Vagina (tissue), 2 donors: Measurements from ENCODE around the gene EIF3D. TPM values are rescaled to one million over a fixed set of nuclear protein-coding genes. Genes with fewer than 3 reads are reported as not detected.

ENCODE experiments used
- DNase-seq, 2 donors: peaks; one replicate each; pipeline ENCODE4 v3.0.0-alpha.2; 2017; ENCODE audit errors: extremely low spot score in 2 of 2
- H3K27ac ChIP-seq: fragments of 200-600 bp; sonication (generic); one replicate; pipeline ENCODE4 v1.5.1; 2019
- H3K27me3 ChIP-seq: fragments of 200-600 bp; sonication (generic); one replicate; pipeline ENCODE4 v1.5.1; 2019
- H3K36me3 ChIP-seq, 2 donors: fragments of 200-600 bp; sonication (generic); one replicate each; pipeline ENCODE4 v1.5.1; 2017 to 2019
- H3K4me1 ChIP-seq: fragments of 200-600 bp; sonication (generic); one replicate; pipeline ENCODE4 v1.5.1; 2019
- H3K4me3 ChIP-seq, 2 donors: fragments of 200-600 bp; sonication (generic); 1 replicate in 1 of 2; 2 replicates in 1 of 2; pipeline ENCODE4 v1.5.1; 2016 to 2019
- H3K9me3 ChIP-seq: fragments of 200-600 bp; sonication (generic); one replicate; pipeline ENCODE4 v1.5.1; 2019
- CTCF ChIP-seq, 3 experiments: fragments of 450-650 bp in 2 of 3; fragments of 200-600 bp in 1 of 3; sonication (generic) in 1 of 3; IDR thresholded peaks; one replicate each; pipeline ENCODE4 v1.5.1; 2017 to 2019; ENCODE audit warnings: antibody characterized with exemption in 3 of 3, mild to moderate bottlenecking in 2 of 3, moderate library complexity in 2 of 3
- POLR2A ChIP-seq, 2 donors: fragments of 450-650 bp; IDR thresholded peaks; one replicate each; pipeline ENCODE4 v1.6.1; 2017; ENCODE audit warnings: antibody characterized with exemption in 2 of 2, mild to moderate bottlenecking in 2 of 2, moderate library complexity in 2 of 2
- POLR2AphosphoS5 ChIP-seq, 2 donors: sonication (generic); formaldehyde crosslinking; IDR thresholded peaks; one replicate each; pipeline ENCODE4 v1.9.0; 2017; ENCODE audit warnings: antibody characterized with exemption in 2 of 2, mild to moderate bottlenecking in 2 of 2, low read depth in 1 of 2; ENCODE audit not compliant: insufficient read depth in 1 of 2
- intact Hi-C: fragments of 100-400 bp; cut with DNase I; formaldehyde crosslinking; loops from one replicate; pipeline ENCODE4 v1.15.1; 2023
- total RNA-seq: library from RNA; depleted of rRNA; stranded (reverse); fragments of >200 nt; gene quantifications from one replicate; pipeline ENCODE4 v1.2.3, GENCODE V29; 2016

EIF3D gene
- total RNA-seq, 1 donor from 2014 or later: 266 TPM

GRCh38 chr22:36571991-36572390 lies 43.0 kb upstream of the EIF3D start:
- Histone ChIP-seq H3K9me3 (no peaks in the 10 kb centered on the region), H3K4me1 (no peaks in the 10 kb centered on the region), H3K27ac (no peak overlapping the region), H3K4me3 (no peak overlapping the region), H3K27me3 (no peaks in the 10 kb centered on the region), H3K36me3 (no peaks in the 10 kb centered on the region)
- TF ChIP-seq POLR2A (IDR thresholded peaks at IDR 0.05) (no peak), POLR2AphosphoS5 (IDR thresholded peaks at IDR 0.05; ENCODE audit: insufficient read depth in 1 of 2, low read depth in 1 of 2) (no peak), CTCF (IDR thresholded peaks at IDR 0.05) (no peak)
- intact Hi-C loops: no loop called here
- DNase-seq: no peak

- H3K4me3 ChIP-seq: no peak overlapping the region
- no peaks in the 10 kb centered on the region for H3K27me3 ChIP-seq
- no peaks in the 10 kb centered on the region for H3K9me3 ChIP-seq
- TF ChIP-seq POLR2A (IDR thresholded peaks at IDR 0.05) (no peak), POLR2AphosphoS5 (IDR thresholded peaks at IDR 0.05; ENCODE audit: insufficient read depth in 1 of 2, low read depth in 1 of 2) (no peak), CTCF (IDR thresholded peaks at IDR 0.05) (no peak)
- H3K4me1 ChIP-seq: no peaks in the 10 kb centered on the region
- H3K36me3 ChIP-seq: no peaks in the 10 kb centered on the region
- intact Hi-C loops: no loop called here
- H3K27ac ChIP-seq: no peak overlapping the region
- DNase-seq: no peak
Measured at GRCh38 chr22:36569999-36570398, 41.0 kb upstream of the EIF3D start.

- H3K27ac ChIP-seq: no peak overlapping the region
- no peaks in the 10 kb centered on the region for H3K36me3 ChIP-seq
- no peaks in the 10 kb centered on the region for H3K4me1 ChIP-seq
- H3K27me3 ChIP-seq: no peaks in the 10 kb centered on the region
- no peak overlapping the region for H3K4me3 ChIP-seq
- no peaks in the 10 kb centered on the region for H3K9me3 ChIP-seq
- intact Hi-C loops: no loop called here
- TF ChIP-seq POLR2A (IDR thresholded peaks at IDR 0.05) (no peak), POLR2AphosphoS5 (IDR thresholded peaks at IDR 0.05; ENCODE audit: insufficient read depth in 1 of 2, low read depth in 1 of 2) (no peak), CTCF (IDR thresholded peaks at IDR 0.05) (no peak)
- no peak for DNase-seq
Measured at GRCh38 chr22:36568846-36569245, 39.9 kb upstream of the EIF3D start.

GRCh38 chr22:36566720-36567119 lies 37.8 kb upstream of the EIF3D start:
- TF ChIP-seq POLR2A (IDR thresholded peaks at IDR 0.05) (no peak), CTCF (IDR thresholded peaks at IDR 0.05) (no peak), POLR2AphosphoS5 (IDR thresholded peaks at IDR 0.05; ENCODE audit: insufficient read depth in 1 of 2, low read depth in 1 of 2) (no peak)
- Histone ChIP-seq H3K27me3 (no peaks in the 10 kb centered on the region), H3K4me1 (no peaks in the 10 kb centered on the region), H3K9me3 (no peaks in the 10 kb centered on the region), H3K36me3 (no peaks in the 10 kb centered on the region), H3K27ac (no peak overlapping the region), H3K4me3 (no peak overlapping the region)
- no peak for DNase-seq
- intact Hi-C loops: loop anchor here (2.0 kb wide), 1 partner anchor 48 kb away; no protein-coding TSS in a partner anchor

- no peak for DNase-seq
- intact Hi-C loops: loop anchor here (2.0 kb wide), 1 partner anchor 49 kb away; no protein-coding TSS in a partner anchor
- Histone ChIP-seq H3K4me1 (no peaks in the 10 kb centered on the region), H3K36me3 (no peaks in the 10 kb centered on the region), H3K9me3 (no peaks in the 10 kb centered on the region), H3K27ac (no peak overlapping the region), H3K27me3 (no peaks in the 10 kb centered on the region), H3K4me3 (no peak overlapping the region)
- TF ChIP-seq CTCF (IDR thresholded peaks at IDR 0.05) (no peak), POLR2AphosphoS5 (IDR thresholded peaks at IDR 0.05; ENCODE audit: insufficient read depth in 1 of 2, low read depth in 1 of 2) (no peak), POLR2A (IDR thresholded peaks at IDR 0.05) (no peak)
Measured at GRCh38 chr22:36565686-36566085, 36.7 kb upstream of the EIF3D start.
